ENCODE results near the gene NECTIN1.

NECTIN1 gene

DNA sequence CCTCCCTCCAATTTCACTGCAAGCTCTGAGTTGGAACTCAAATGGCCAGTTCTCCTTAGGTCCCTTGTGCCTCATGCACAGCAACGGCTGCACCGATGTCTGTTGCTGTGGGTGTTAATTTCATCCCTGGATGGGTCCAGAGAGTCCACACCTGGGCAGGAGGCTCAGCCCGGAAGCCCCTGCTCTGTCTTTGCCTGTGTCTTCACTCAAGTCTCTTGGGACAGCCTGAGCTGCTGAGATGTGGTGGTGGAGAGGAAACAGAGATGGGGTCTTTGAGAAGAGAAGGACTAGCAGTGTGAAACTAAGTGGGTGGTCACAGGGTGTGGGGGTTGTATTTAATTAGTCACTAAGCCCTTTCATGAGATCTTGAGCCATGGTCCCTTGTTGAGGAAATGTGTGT is 109.3 kb downstream of the NECTIN1 start:
- TF ChIP-seq, protein P1, sequence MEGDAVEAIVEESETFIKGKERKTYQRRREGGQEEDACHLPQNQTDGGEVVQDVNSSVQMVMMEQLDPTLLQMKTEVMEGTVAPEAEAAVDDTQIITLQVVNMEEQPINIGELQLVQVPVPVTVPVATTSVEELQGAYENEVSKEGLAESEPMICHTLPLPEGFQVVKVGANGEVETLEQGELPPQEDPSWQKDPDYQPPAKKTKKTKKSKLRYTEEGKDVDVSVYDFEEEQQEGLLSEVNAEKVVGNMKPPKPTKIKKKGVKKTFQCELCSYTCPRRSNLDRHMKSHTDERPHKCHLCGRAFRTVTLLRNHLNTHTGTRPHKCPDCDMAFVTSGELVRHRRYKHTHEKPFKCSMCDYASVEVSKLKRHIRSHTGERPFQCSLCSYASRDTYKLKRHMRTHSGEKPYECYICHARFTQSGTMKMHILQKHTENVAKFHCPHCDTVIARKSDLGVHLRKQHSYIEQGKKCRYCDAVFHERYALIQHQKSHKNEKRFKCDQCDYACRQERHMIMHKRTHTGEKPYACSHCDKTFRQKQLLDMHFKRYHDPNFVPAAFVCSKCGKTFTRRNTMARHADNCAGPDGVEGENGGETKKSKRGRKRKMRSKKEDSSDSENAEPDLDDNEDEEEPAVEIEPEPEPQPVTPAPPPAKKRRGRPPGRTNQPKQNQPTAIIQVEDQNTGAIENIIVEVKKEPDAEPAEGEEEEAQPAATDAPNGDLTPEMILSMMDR (conservative IDR thresholded peaks at IDR 0.05), result no peak

DNA sequence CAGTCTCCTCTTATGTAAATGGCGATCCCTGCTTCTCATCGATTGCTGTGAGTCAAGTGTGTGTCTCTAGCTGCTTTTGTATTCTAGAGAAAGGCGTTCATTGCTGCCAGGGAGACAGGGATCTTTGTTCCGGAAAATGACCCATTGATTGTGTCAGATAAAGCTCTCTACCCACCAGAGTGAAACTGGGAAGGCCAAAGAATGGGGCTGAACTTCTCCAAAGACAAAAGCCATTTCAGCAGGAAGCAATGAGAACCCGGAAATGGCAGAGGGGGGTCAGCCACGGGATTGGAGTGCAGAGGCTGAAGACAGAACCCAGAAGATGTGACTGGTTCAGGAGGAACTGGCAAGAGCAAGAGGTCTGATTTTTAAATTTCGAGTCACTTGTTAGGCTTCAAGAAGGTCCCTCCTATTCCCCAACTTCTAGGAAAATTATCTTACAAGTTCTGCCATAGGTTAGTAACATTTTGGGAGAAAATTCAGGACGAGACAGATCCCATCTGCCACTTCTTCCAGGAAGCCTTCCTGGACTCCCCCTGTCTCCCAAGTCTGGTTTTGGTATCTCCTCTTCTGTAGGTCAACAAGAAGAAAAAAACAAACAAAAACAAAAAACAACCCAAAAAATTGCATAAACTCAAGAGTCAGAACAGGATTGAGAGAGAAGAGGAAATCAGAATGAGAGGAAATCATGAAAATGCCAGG is 110.6 kb downstream of the NECTIN1 start:
- no peak overlapping the region for H3K27ac ChIP-seq
- TF ChIP-seq, protein P1 (conservative IDR thresholded peaks at IDR 0.05), result no peak

More for the DNA sequence above, 109.3 kb downstream of the NECTIN1 start:
- H3K27ac ChIP-seq, result no peak overlapping the region

DNA sequence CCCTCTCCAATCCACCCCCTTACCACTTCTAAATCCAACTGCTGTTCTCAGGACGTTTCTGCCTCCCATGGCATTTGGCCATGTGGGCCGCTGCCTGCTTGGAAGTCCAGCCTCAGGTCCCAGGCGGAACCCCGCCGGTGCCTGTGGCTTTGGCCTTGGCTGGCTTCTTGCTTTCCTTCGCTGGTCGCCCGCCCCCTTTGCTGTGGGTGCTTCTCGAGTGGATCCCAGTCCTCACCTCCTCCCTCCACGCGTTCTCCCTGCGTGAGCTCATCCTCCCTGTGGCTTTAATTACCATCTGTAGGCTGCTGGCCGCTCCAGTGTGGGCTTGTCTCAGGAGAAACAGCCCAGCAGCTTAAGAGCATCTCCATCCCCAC is 111.7 kb downstream of the NECTIN1 start:
- TF ChIP-seq, protein P1 (conservative IDR thresholded peaks at IDR 0.05), result no peak
- H3K27ac ChIP-seq, result no peak overlapping the region

DNA sequence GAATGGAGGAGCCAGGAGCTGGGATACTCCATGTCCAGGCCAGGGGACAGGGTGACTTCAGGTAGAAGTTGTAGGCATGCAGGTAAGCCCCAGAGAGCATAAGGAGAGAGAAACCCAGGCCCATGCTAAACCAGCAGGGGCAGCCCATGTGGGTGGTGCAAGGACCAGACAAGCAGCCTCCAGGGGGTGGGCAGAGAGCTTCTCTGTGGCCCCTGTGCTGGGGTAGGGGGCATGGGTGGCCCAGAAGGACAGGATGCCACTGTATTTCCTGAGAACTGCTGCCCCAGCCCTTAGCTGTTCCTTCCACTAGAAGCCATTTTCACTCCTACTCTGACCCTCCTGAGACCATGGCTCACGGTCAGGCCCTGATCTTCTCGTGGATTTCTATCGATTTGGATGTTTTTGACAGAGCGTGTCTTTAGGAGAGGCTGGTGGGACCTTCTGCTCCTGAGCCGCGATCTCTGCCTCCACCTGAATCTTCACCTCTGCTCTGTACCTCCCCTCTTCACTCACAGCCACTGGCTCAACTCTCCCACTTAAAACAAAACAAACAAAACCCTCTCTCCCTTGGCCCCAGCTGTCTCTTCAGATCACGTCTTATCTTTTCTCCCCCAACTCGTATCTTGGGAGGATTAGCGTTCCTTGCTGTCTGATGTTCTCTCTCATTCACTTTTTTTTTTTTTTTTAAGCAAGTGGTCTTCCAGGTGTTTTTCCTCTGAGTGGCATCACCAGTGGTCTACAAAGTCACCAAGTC is 112.2 kb downstream of the NECTIN1 start:
- H3K27ac ChIP-seq, result no peak overlapping the region
- TF ChIP-seq, protein P1 (conservative IDR thresholded peaks at IDR 0.05), result no peak

DNA sequence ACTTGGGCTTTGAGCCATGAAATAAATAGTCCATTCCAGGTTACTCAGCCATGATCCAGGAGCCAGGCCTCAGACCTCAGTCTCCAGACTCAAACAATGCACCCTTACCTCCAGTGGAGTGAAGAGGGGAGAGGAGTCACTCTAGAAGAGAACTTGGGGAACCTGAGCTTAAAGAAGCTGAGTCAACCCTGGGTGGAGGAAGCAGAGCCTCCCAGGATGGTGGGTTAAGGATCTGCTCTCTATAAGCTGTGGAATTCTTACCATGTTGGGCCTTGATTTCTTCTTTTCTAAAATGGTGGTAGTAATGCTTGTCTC is 113.2 kb downstream of the NECTIN1 start:
- TF ChIP-seq, protein P1 (conservative IDR thresholded peaks at IDR 0.05), result no peak
- H3K27ac ChIP-seq, result no peak overlapping the region

DNA sequence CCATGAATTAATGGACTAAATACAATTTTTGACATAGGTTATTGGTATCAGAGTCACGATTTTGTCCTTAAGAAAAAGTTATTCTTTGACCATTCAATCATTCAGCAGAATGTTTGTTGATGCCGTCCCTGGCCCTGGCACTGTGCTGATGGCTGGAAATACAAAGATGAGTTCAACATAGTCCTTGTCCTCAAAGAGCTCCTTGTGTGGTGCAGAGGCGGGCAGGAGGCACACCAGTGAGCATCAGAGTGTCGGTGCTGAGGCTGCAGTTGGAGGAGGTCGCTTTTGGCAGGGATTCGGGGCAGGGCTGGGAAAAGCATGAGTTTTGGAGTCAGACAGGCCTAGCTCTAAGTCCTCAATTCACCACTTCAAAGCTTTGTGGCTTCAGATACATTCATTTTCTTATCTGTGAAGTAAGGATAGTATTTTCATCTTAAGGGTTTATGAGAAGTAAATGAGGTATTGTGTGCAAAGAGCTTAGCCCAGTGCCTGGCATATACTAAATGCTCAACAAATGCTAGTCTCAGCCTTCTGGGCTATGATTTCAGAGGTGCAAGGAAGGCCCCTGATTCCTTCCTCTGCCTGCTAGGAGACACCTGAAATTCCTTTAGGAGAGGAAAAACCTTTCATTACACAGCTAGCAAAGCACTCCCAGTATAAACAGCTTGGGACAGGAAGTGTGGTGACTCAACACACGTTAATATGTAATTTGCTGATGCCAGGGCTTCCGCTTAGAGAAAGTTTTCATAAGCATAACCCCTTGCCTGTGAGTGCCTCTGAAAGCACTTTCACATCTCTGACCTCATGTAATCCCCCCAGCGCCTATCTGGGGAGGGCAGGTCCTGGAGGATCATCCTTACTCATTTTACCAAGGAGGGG is 113.8 kb downstream of the NECTIN1 start:
- H3K27ac ChIP-seq, result no peak overlapping the region
- TF ChIP-seq, protein P1 (conservative IDR thresholded peaks at IDR 0.05), result no peak
